GM23248 (cell line): ENCODE data around the gene HERPUD1. TPM values are rescaled to one million over a fixed set of nuclear protein-coding genes. Genes with fewer than 3 reads are reported as not detected.
"Not testable (repeated sequence)": the region's sequence is repeated elsewhere in the genome, so short reads cannot be mapped to it uniquely, and the experiment has no call there.

Experiments
- DNase-seq: peaks from one replicate; pipeline ENCODE4 v3.0.0-alpha.2; 2015
- H2AFZ ChIP-seq: fragments of 200-600 bp; sonication (generic); 2 replicates; pipeline ENCODE4 v1.6.1; 2016; ENCODE audit warnings: antibody characterized with exemption
- H3F3A ChIP-seq: fragments of 200-600 bp; sonication (generic); 2 replicates; pipeline ENCODE4 v1.6.1; 2016; ENCODE audit warnings: mild to moderate bottlenecking, antibody characterized with exemption, mixed run types; ENCODE audit not compliant: insufficient read depth
- H3K27ac ChIP-seq: fragments of 200-600 bp; sonication (generic); 2 replicates; pipeline ENCODE4 v1.5.1; 2016; ENCODE audit warnings: mild to moderate bottlenecking
- H3K27me3 ChIP-seq: fragments of 200-600 bp; sonication (generic); replicated peaks from 2 replicates; pipeline ENCODE4 v1.6.1; 2016; ENCODE audit warnings: mild to moderate bottlenecking; ENCODE audit not compliant: insufficient read depth
- H3K36me3 ChIP-seq: fragments of 200-600 bp; sonication (generic); 2 replicates; pipeline ENCODE4 v1.6.1; 2016; ENCODE audit warnings: low read depth, mild to moderate bottlenecking
- H3K4me1 ChIP-seq: fragments of 200-600 bp; sonication (generic); 2 replicates; pipeline ENCODE4 v1.6.1; 2016; ENCODE audit warnings: mild to moderate bottlenecking; ENCODE audit not compliant: insufficient read depth
- H3K4me2 ChIP-seq: fragments of 200-600 bp; sonication (generic); one replicate; pipeline ENCODE4 v1.6.1; 2016; ENCODE audit warnings: mild to moderate bottlenecking; ENCODE audit not compliant: unreplicated experiment
- H3K4me3 ChIP-seq: fragments of 200-600 bp; sonication (generic); 2 replicates; pipeline ENCODE4 v1.5.1; 2016; ENCODE audit warnings: mild to moderate bottlenecking
- H3K79me2 ChIP-seq: fragments of 200-600 bp; sonication (generic); 2 replicates; pipeline ENCODE4 v1.6.1; 2016; ENCODE audit warnings: mild to moderate bottlenecking; ENCODE audit not compliant: insufficient read depth
- H3K9ac ChIP-seq: fragments of 200-600 bp; sonication (generic); 2 replicates; pipeline ENCODE4 v1.6.1; 2016; ENCODE audit warnings: mild to moderate bottlenecking
- H3K9me2 ChIP-seq: fragments of 200-600 bp; sonication (generic); 2 replicates; pipeline ENCODE4 v1.6.1; 2016; ENCODE audit warnings: mixed run types, mild to moderate bottlenecking, moderate library complexity; ENCODE audit not compliant: insufficient read depth
- H3K9me3 ChIP-seq: fragments of 200-600 bp; sonication (generic); one replicate; pipeline ENCODE4 v1.6.1; 2017; ENCODE audit warnings: low read depth
- H4K20me1 ChIP-seq: fragments of 200-600 bp; sonication (generic); 2 replicates; pipeline ENCODE4 v1.6.0; 2016; ENCODE audit not compliant: insufficient read depth
- EZH2 ChIP-seq: fragments of 200-600 bp; sonication (generic); IDR thresholded peaks from 2 replicates; pipeline ENCODE4 v1.6.1; 2018; ENCODE audit warnings: antibody characterized with exemption, mild to moderate bottlenecking; ENCODE audit not compliant: insufficient read depth, poor library complexity, severe bottlenecking
- EZH2phosphoT487 ChIP-seq: fragments of 200-600 bp; sonication (generic); IDR thresholded peaks from 2 replicates; pipeline ENCODE4 v1.6.1; 2018; ENCODE audit warnings: antibody characterized with exemption, moderate library complexity, mild to moderate bottlenecking, low read depth; ENCODE audit not compliant: insufficient read depth
- WGBS, 2 experiments: methylation state at CpG; one replicate each; pipeline ENCODE4 v1.1.6; 2015 to 2017; ENCODE audit warnings: low lambda C conversion rate in 2 of 2, low coverage in 1 of 2; ENCODE audit errors: missing lambda C conversion rate in 2 of 2; 5-methylcytosine and 5-hydroxymethylcytosine counted together
- in situ Hi-C: fragments of 300-500 bp; cut with MboI; formaldehyde crosslinking; loops from 2 replicates; pipeline ENCODE4 v1.15.0; 2020
- polyA plus RNA-seq: library from polyadenylated mRNA; unstranded; fragments of >200 nt; fragmentation: Nextera tagmentation; extraction: Ambion mirVana; gene quantifications from 2 replicates; pipeline ENCODE4 v1.2.1, GENCODE V29; 2016
- total RNA-seq: library from RNA; depleted of rRNA; stranded (reverse); fragments of >200 nt; shearing (Covaris generic); gene quantifications from 2 replicates; pipeline ENCODE4 v1.2.3, GENCODE V29; 2014

HERPUD1 gene
- total and polyA plus RNA-seq, 2 experiments from 2014 or later: 218 to 299 TPM

GRCh38 chr16:56931271-56931891 lies 561 bp upstream of the HERPUD1 start:
- Histone ChIP-seq H3K4me2 (peak overlapping the region; percentile 48), H3K4me1 (peaks cover 22% of the 10 kb centered on the region), H2AFZ (peak overlapping the region; percentile 79), H4K20me1 (peaks cover 24% of the 10 kb centered on the region), H3K9ac (peak overlapping the region; percentile 100), H3K4me3 (peak overlapping the region; percentile 63), H3K27ac (peak overlapping the region; percentile 95), H3K79me2 (peaks cover 44% of the 10 kb centered on the region), H3K9me2 (no peaks in the 10 kb centered on the region), H3K9me3 (no peaks in the 10 kb centered on the region), H3K36me3 (peaks cover 23% of the 10 kb centered on the region), H3F3A (peaks cover 32% of the 10 kb centered on the region), H3K27me3 (no peaks in the 10 kb centered on the region)
- WGBS, 2 experiments: 15 to 17% methylated on average over 25 of the region's 25 CpGs
- in situ Hi-C loops: no loop called here
- TF ChIP-seq EZH2 (no peak), EZH2phosphoT487 (no peak)
- peak; percentile 44 for DNase-seq

DNA sequence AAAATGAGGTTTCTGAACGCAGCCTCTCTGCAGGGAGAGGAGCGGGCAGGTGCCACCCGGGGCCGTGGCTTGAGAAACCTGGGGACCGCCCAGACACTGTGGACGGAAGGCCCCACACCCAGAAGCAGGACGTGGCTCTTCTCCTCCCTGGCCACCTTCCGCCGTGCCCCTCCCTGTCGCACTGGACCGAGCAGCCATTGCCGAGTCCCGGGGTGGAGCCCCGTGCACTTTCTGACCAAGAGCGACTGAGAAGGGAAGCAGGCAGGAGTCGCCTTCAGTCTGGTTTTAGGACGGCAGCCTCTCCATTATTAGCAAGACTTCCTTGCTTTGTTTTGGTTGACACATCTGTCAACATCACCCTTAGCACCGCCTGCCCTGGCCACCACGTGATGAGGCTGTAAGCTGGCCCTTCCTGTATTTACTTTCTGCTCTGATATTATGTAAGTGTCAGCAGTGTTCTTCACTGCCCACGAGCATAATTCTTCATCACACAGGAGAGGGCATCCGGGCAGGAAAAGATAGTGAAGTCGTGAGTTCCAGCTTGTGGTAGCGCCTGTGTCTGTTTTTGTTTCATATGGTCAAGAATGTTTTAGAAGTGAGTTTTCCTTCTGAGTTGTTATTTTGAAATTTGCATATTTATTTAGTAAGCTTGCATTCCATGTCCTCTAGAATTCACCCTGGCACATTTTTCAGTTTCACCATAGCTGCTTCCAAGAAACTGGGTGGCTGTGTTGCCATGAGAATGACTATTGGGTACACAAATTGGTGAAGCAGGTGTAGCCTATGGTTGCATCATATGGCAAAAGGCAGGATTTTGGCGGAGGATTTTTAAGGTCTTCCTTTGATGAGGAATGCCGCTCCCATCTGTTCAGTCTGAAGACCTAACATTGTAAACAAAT lies 1.0 kb downstream of the HERPUD1 start:
- DNase-seq: peak; percentile 83
- peaks cover 47% of the 10 kb centered on the region for H3F3A ChIP-seq
- peaks cover 36% of the 10 kb centered on the region for H4K20me1 ChIP-seq
- peaks cover 60% of the 10 kb centered on the region for H3K79me2 ChIP-seq
- in situ Hi-C loops: no loop called here
- no peak overlapping the region for H2AFZ ChIP-seq
- no peaks in the 10 kb centered on the region for H3K9me2 ChIP-seq
- peak overlapping the region; percentile 96 for H3K4me2 ChIP-seq
- 1 to 2% methylated on average over 25 of the region's 25 CpGs for WGBS, 2 experiments
- H3K4me1 ChIP-seq: peaks cover 35% of the 10 kb centered on the region
- TF ChIP-seq EZH2 (no peak), EZH2phosphoT487 (no peak)
- H3K4me3 ChIP-seq: peak overlapping the region; percentile 98
- H3K9me3 ChIP-seq: no peaks in the 10 kb centered on the region
- H3K9ac ChIP-seq: peak overlapping the region; percentile 100
- peak overlapping the region; percentile 95 for H3K27ac ChIP-seq
- H3K27me3 ChIP-seq: no peaks in the 10 kb centered on the region
- peaks cover 39% of the 10 kb centered on the region for H3K36me3 ChIP-seq

DNA sequence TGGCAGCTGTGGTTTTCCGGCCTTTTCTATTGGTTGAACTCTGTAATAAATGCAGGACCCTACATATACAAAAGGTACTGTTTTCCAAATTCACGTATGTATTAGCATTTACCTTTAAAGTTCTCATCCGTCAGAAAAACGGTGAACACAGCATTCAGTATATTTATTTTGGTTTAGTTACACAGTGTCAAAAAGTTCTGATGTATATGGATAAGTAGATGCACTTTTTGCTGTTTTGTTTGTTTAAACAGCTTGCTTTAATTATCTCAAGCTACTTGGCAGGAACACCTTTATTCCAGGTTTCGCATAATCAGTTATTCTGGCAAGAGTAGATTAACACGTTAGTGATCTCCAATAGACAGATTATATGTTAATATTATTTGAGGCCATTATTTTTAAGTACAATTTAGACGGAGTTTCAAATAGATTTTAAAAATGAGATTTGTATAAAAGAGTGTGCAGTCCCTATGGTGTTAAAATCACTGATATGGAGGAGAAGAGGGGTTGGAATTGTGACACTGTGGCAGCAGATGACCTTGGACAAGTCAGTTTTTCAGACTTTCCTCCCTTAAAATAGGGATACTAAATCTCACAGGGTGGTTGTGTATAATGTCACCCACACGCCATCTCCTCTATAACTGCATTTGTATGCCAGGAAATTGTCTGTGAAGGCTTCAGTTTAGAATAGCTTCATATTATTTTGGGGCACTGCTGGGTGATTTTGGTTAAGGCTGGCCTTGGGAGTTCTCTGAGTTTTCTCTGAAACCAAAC lies 2.1 kb downstream of the HERPUD1 start:
- Histone ChIP-seq H3K4me3 (peak overlapping the region; percentile 98), H3K9ac (peak overlapping the region; percentile 100), H3K4me2 (peak overlapping the region; percentile 96), H3F3A (peaks cover 56% of the 10 kb centered on the region), H3K4me1 (peaks cover 35% of the 10 kb centered on the region), H3K79me2 (peaks cover 70% of the 10 kb centered on the region), H3K9me3 (no peaks in the 10 kb centered on the region), H3K9me2 (no peaks in the 10 kb centered on the region), H3K27me3 (no peaks in the 10 kb centered on the region), H2AFZ (no peak overlapping the region), H3K27ac (peak overlapping the region; percentile 95), H4K20me1 (peaks cover 36% of the 10 kb centered on the region), H3K36me3 (peaks cover 49% of the 10 kb centered on the region)
- TF ChIP-seq EZH2: no peak
- TF ChIP-seq EZH2phosphoT487: no peak
- DNase-seq: no peak
- WGBS, 2 experiments: 3 to 7% methylated on average over 8 of the region's 8 CpGs
- in situ Hi-C loops: no loop called here

DNA sequence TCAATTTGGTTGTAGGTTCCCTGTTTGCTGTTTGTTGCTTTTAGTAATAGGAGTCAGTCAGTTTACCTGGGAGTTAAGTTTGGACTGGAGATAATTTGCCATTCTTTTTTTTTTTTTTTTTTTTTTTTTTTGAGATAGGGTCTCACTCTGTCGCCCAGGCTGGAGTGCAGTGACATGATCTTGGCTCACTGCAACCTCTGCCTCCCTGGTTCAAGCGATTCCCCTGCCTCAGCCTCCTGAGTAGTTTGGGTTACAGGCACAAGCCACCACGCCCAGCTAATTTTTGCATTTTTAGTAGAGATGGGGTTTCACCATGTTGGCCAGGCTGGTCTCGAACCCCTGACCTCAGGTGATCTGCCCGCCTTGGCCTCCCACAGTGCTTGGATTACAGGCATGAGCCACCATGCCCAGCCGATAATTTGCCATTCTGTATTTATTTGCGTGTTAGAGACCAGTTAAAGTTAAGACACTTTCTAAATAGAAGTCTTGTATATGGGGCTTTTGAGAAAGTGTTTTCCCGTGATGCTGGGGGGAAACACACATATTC lies 2.7 kb downstream of the HERPUD1 start:
- H3K9ac ChIP-seq: peak overlapping the region; percentile 100
- peaks cover 62% of the 10 kb centered on the region for H3F3A ChIP-seq
- H3K27me3 ChIP-seq, H3K9me2 ChIP-seq, H3K9me3 ChIP-seq, in situ Hi-C loops, H2AFZ ChIP-seq, DNase-seq: not testable (repeated sequence)
- H4K20me1 ChIP-seq: peaks cover 36% of the 10 kb centered on the region
- H3K4me3 ChIP-seq: peak overlapping the region; percentile 98
- H3K4me2 ChIP-seq: peak overlapping the region; percentile 96
- WGBS, 2 experiments: 23% methylated on average over 8 of the region's 8 CpGs
- H3K36me3 ChIP-seq: peaks cover 56% of the 10 kb centered on the region
- peaks cover 35% of the 10 kb centered on the region for H3K4me1 ChIP-seq
- peak overlapping the region; percentile 95; the same call in 1 of the 2 replicates for H3K27ac ChIP-seq
- peaks cover 76% of the 10 kb centered on the region for H3K79me2 ChIP-seq
